Liver (tissue), 3 donors: ENCODE measurements around the gene PRKAR1B.

Experiments
- CTCF ChIP-seq: fragments of 150-350 bp; IDR thresholded peaks from 2 replicates; pipeline ENCODE4 v1.5.1; 2017; ENCODE audit warnings: improper control_type of control experiment, low read depth, low read length; ENCODE audit not compliant: missing input control
- FOXA1 ChIP-seq: IDR thresholded peaks from 2 replicates; pipeline ENCODE4 v1.6.1; 2016; ENCODE audit warnings: antibody characterized with exemption
- HNF4A ChIP-seq, 2 donors: conservative IDR thresholded peaks; 2 replicates each; pipeline ENCODE4 v1.6.1; 2016; ENCODE audit warnings: antibody characterized with exemption in 2 of 2, mild to moderate bottlenecking in 2 of 2
- REST ChIP-seq: IDR thresholded peaks from 2 replicates; pipeline ENCODE4 v1.6.1; 2016; ENCODE audit warnings: antibody characterized with exemption, mild to moderate bottlenecking
- TAF1 ChIP-seq: conservative IDR thresholded peaks from 2 replicates; pipeline ENCODE4 v1.6.1; 2016; ENCODE audit warnings: antibody characterized with exemption, mild to moderate bottlenecking
- YY1 ChIP-seq: IDR thresholded peaks from 2 replicates; pipeline ENCODE4 v1.6.1; 2016; ENCODE audit warnings: antibody characterized with exemption, mild to moderate bottlenecking
- ZBTB33 ChIP-seq: IDR thresholded peaks from 2 replicates; pipeline ENCODE4 v1.6.1; 2016; ENCODE audit warnings: antibody characterized with exemption
- donor health status: healthy.
- donor health status: healthy.

GRCh38 chr7:710161-710560 lies 16.9 kb downstream of the PRKAR1B start:
- no peak for TF ChIP-seq FOXA1
- TF ChIP-seq HNF4A (conservative IDR thresholded peaks at IDR 0.05): no peak
- no peak for TF ChIP-seq CTCF
- TF ChIP-seq YY1: no peak
- no peak for TF ChIP-seq TAF1
- no peak for TF ChIP-seq ZBTB33
- TF ChIP-seq REST: no peak
